ENCODE measurements around the gene GTPBP4. TPM values are rescaled to one million over a fixed set of nuclear protein-coding genes. Genes with fewer than 3 reads are reported as not detected.
A peak's percentile ranks its signal among the peaks of the same experiment; 100 is the strongest.

Gene GTPBP4
- total and polyA plus RNA-seq, 2 of the 13 experiments (the other 11 are each of a cell fraction or from before 2014, with no cell fraction given) = 24.1 to 85.5 TPM

GRCh38 chr10:986881-987619 lies 1.2 kb upstream of the GTPBP4 start (continued):
- TF ChIP-seq ARID5B (CRISPR knock-in tag; IDR thresholded peaks at IDR 0.05) (no peak), TAF1 (CRISPR knock-in tag; IDR thresholded peaks at IDR 0.05) (no peak)

- TF ChIP-seq ZNF30 (CRISPR knock-in tag; IDR thresholded peaks at IDR 0.05) = 0 out of 2 replicates have a peak, but pooled peaks have one; percentile 17
- 0 out of 2 replicates have a peak, but pooled peaks have one; percentile 20 for TF ChIP-seq ZNF7 (CRISPR knock-in tag; IDR thresholded peaks at IDR 0.05)
- no peak for TF ChIP-seq PRPF4 (IDR thresholded peaks at IDR 0.05; ENCODE audit: low read depth, low read length, poor library complexity, severe bottlenecking)
- no peak for TF ChIP-seq ZNF33B (CRISPR knock-in tag; IDR thresholded peaks at IDR 0.05)
- no peak for TF ChIP-seq CREB3 (CRISPR knock-in tag; IDR thresholded peaks at IDR 0.05)
- TF ChIP-seq POLR2A (IDR thresholded peaks at IDR 0.05; ENCODE audit: insufficient read depth in 1 of 2, low read depth in 2 of 2, low read length in 2 of 2) = no peak
- TF ChIP-seq AGO2 (optimal IDR thresholded peaks at IDR 0.05; ENCODE audit: low read depth, low read length) = no peak
- TF ChIP-seq FOXO4 (CRISPR knock-in tag; conservative IDR thresholded peaks at IDR 0.05) = 0 out of 2 replicates have a peak, but pooled peaks have one; percentile 18
- peak overlapping the region; percentile 98 to 100 (median 99) for H3K4me3 ChIP-seq (replicated peaks in 1 of 3; ENCODE audit: insufficient read depth in 1 of 3, low read depth in 2 of 3, low read length in 3 of 3)
- no TSS peak for BruUV-seq (replicated peaks)
- peaks cover 12% of the 10 kb centered on the region for H4K20me1 ChIP-seq (ENCODE audit: insufficient read depth, low read length)
- WGBS (ENCODE audit: low lambda C conversion rate) = 8% methylated on average over 7 of the region's 7 CpGs
- H3K79me2 ChIP-seq (ENCODE audit: insufficient read depth, low read length) = peaks cover 44% of the 10 kb centered on the region
- H3K36me3 ChIP-seq (replicated peaks in 1 of 2; ENCODE audit: control insufficient read depth in 1 of 2, insufficient read depth in 2 of 2, low read length in 2 of 2) = peaks cover 3 to 5% of the 10 kb centered on the region in 2 experiments; a peak in 2 of 5 replicates
- in situ Hi-C loops (cut with HindIII; ENCODE audit: extremely low pct_ligation_motif_present, low pct_unique_long_range_greater_than_20kb) = loop anchor here (10.0 kb wide), 1 partner anchor 53 kb away; the partner anchor contains the start of gene LARP4B
- ATAC-seq (peak; percentile 34), DNase-seq (ENCODE audit: low spot score) (no peak), FAIRE-seq (no peak)
- intact Hi-C loops (cut with micrococcal nuclease; ENCODE audit: unreplicated experiment) = loop anchor here (2.0 to 5.0 kb wide), 2 partner anchors 17 to 60 kb away; partner anchors contain the start of gene IDI1
- peak overlapping the region; percentile 79 for H3K27ac ChIP-seq (ENCODE audit: extremely low read length, insufficient read depth, low read length)
- ChIA-PET POLR2A (interaction anchor here (1.2 to 6.5 kb wide), 5 partner anchors 13 to 54 kb away, joined by 3 to 42 read pairs (median 4); no protein-coding TSS in a partner anchor), CTCF (ENCODE audit: low intra/inter-chr PET ratio, low total read pairs) (no interaction called here)
- peak overlapping the region; percentile 95 for H3K9ac ChIP-seq (ENCODE audit: insufficient read depth, low read depth, low read length)
- H2AFZ ChIP-seq (ENCODE audit: low read length) = no peak overlapping the region
- H3K4me2 ChIP-seq (ENCODE audit: low read depth, low read length) = peak overlapping the region; percentile 84
- H3K9me3 ChIP-seq (ENCODE audit: low read length) = no peaks in the 10 kb centered on the region
- no peaks in the 10 kb centered on the region; a peak in 1 of 5 replicates for H3K27me3 ChIP-seq (ENCODE audit: control insufficient read depth in 1 of 2, insufficient read depth in 2 of 2, low read length in 2 of 2)
- peaks cover 67% of the 10 kb centered on the region for H3K4me1 ChIP-seq (ENCODE audit: insufficient read depth, low read length)
These were observed 689 bp upstream of the GTPBP4 start for GRCh38 chr10:987620-987869.

Measured in HepG2 (cell line).